Lower leg skin (tissue), 4 donors: ENCODE results near the gene SLC35F2. TPM values are rescaled to one million over a fixed set of nuclear protein-coding genes. Genes with fewer than 3 reads are reported as not detected.

ENCODE experiments used
- DNase-seq, 2 donors: peaks; one replicate each; pipeline ENCODE4 v3.0.0-alpha.2; 2019; ENCODE audit warnings: low spot score in 2 of 2
- H3K4me3 ChIP-seq: fragments of 200-600 bp; sonication (generic); 2 replicates; pipeline ENCODE4 v1.5.1; 2017; ENCODE audit warnings: mild to moderate bottlenecking, low read depth; ENCODE audit not compliant: poor library complexity, severe bottlenecking
- POLR2A ChIP-seq, 2 donors: fragments of 450-650 bp; IDR thresholded peaks; one replicate each; pipeline ENCODE4 v1.6.1; 2016 to 2017; ENCODE audit warnings: antibody characterized with exemption in 2 of 2, mild to moderate bottlenecking in 1 of 2, moderate library complexity in 1 of 2
- WGBS, 2 donors: methylation state at CpG; one replicate each; pipeline ENCODE4 v1.1.5; 2018; 5-methylcytosine and 5-hydroxymethylcytosine counted together
- intact Hi-C: fragments of 100-400 bp; cut with DNase I; formaldehyde crosslinking; loops from one replicate; pipeline ENCODE4 v1.15.0; 2023; ENCODE audit warnings: low total_unique reads
- total RNA-seq, 4 donors: library from RNA; depleted of rRNA; stranded (reverse); fragments of >200 nt; gene quantifications; one replicate each; pipeline ENCODE4 v1.1.0, GENCODE V29; 2016
- TF ChIP-seq, protein P1 (sequence below), 3 donors: fragments of 450-650 bp; IDR thresholded peaks; one replicate each; pipeline ENCODE4 v1.5.1; 2016; ENCODE audit warnings: antibody characterized with exemption in 3 of 3, mild to moderate bottlenecking in 3 of 3, moderate library complexity in 2 of 3

The SLC35F2 gene
- total RNA-seq, 4 donors from 2014 or later = 32.7 to 51.7 (median 42.0) TPM

DNA sequence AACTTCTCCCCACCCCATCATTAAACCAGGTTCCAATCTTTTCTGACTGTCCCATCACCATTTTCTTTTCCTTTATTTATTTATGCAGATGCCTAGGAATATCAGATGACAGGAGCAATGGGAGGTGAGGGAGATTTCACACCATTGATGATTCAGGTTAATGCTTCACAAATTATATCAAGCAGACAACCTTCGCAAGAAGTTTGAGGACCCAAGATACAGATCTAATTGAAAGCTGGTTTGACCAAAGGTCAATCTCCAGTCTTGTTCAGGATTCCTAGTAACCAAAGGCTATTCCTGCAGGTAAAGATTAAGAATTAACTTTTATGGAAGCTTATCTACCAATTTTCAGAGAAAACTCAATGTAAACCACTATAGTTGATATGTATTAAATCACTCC, 54.4 kb downstream of the SLC35F2 start:
- no peak for TF ChIP-seq POLR2A (IDR thresholded peaks at IDR 0.05)
- TF ChIP-seq, protein P1, sequence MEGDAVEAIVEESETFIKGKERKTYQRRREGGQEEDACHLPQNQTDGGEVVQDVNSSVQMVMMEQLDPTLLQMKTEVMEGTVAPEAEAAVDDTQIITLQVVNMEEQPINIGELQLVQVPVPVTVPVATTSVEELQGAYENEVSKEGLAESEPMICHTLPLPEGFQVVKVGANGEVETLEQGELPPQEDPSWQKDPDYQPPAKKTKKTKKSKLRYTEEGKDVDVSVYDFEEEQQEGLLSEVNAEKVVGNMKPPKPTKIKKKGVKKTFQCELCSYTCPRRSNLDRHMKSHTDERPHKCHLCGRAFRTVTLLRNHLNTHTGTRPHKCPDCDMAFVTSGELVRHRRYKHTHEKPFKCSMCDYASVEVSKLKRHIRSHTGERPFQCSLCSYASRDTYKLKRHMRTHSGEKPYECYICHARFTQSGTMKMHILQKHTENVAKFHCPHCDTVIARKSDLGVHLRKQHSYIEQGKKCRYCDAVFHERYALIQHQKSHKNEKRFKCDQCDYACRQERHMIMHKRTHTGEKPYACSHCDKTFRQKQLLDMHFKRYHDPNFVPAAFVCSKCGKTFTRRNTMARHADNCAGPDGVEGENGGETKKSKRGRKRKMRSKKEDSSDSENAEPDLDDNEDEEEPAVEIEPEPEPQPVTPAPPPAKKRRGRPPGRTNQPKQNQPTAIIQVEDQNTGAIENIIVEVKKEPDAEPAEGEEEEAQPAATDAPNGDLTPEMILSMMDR (IDR thresholded peaks at IDR 0.05) = no peak
- 98 to 100% methylated on average over 1 of the region's 1 CpG for WGBS, 2 donors
- DNase-seq = no peak
- intact Hi-C loops = no loop called here
- H3K4me3 ChIP-seq = no peak overlapping the region

DNA sequence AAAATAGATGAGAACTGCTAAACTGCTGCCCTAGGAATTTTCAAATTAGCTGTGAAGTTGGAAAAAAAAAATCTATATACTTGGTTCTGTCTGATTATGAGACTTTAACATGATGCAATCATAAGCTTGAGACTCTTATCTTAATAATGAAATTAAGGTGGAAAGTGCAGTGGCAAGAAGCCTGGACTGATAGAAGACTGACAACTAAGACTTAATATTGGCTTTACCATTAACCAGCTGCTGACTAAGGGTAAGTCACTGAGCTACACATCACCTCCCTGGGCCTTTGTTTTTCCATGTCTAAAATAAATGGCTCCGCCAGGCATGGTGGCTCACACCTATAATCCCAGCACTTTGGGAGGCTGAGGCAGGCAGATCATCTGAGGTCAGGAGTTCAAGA, 56.9 kb downstream of the SLC35F2 start:
- H3K4me3 ChIP-seq = no peak overlapping the region
- 96 to 100% methylated on average over 1 of the region's 1 CpG for WGBS, 2 donors
- no peak for TF ChIP-seq POLR2A (IDR thresholded peaks at IDR 0.05)
- TF ChIP-seq, protein P1 (IDR thresholded peaks at IDR 0.05) = no peak
- no peak for DNase-seq
- intact Hi-C loops = no loop called here

GRCh38 chr11:107799218-107799859, 59.2 kb downstream of the SLC35F2 start:
- peak; percentile 64 to 92 for DNase-seq
- intact Hi-C loops = no loop called here
- H3K4me3 ChIP-seq = no peak overlapping the region
- TF ChIP-seq POLR2A (IDR thresholded peaks at IDR 0.05) = no peak
- TF ChIP-seq, protein P1 (IDR thresholded peaks at IDR 0.05) = peak in 1 of 3 donors; percentile 79
- 69 to 73% methylated on average over 12 of the region's 12 CpGs for WGBS, 2 donors

- TF ChIP-seq, protein P1 (IDR thresholded peaks at IDR 0.05) = no peak
- no peak for TF ChIP-seq POLR2A (IDR thresholded peaks at IDR 0.05)
- intact Hi-C loops = no loop called here
- 80 to 81% methylated on average over 5 of the region's 5 CpGs for WGBS, 2 donors
- DNase-seq = no peak
- no peak overlapping the region for H3K4me3 ChIP-seq
These were observed 66.5 kb downstream of the SLC35F2 start for GRCh38 chr11:107792049-107792443.

GRCh38 chr11:107791343-107792048, 67.1 kb downstream of the SLC35F2 start:
- 78 to 90% methylated on average over 10 of the region's 10 CpGs for WGBS, 2 donors
- intact Hi-C loops = no loop called here
- no peak overlapping the region for H3K4me3 ChIP-seq
- no peak for DNase-seq
- no peak for TF ChIP-seq POLR2A (IDR thresholded peaks at IDR 0.05)
- TF ChIP-seq, protein P1 (IDR thresholded peaks at IDR 0.05) = no peak
